Measurements from ENCODE around the gene ZNF74.

DNA sequence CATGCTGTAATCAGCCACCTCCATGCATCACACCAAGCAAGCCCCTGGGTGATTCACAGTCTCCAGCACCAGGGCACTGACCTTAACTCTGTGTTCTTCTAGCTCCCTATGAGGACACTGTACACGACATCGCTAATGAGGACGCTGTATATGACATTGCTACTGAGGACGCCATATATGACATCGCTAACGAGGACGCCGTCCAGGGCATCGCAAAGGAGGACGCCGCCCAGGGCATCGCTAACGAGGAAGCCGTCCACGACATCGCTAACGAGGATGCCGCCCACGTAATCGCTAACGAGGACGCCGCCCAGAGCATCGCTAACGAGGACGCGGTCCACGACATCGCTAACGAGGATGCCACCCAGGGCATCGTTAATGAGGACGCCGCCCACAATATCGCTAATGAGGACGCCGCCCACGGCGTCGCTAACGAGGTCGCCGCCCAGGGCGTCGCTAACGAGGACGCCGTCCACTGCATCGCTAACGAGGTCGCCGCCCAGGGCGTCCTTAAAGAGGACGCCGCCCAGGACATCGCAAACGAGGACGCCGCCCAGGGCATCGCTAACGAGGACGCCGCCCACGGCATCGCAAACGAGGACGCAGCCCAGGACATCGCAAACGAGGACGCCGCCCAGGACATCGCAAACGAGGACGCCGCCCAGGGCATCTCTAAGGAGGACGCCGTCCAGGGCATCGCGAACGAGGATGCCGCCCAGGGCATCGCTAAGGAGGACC lies 39.5 kb upstream of the ZNF74 start:
- TF ChIP-seq, protein P1, sequence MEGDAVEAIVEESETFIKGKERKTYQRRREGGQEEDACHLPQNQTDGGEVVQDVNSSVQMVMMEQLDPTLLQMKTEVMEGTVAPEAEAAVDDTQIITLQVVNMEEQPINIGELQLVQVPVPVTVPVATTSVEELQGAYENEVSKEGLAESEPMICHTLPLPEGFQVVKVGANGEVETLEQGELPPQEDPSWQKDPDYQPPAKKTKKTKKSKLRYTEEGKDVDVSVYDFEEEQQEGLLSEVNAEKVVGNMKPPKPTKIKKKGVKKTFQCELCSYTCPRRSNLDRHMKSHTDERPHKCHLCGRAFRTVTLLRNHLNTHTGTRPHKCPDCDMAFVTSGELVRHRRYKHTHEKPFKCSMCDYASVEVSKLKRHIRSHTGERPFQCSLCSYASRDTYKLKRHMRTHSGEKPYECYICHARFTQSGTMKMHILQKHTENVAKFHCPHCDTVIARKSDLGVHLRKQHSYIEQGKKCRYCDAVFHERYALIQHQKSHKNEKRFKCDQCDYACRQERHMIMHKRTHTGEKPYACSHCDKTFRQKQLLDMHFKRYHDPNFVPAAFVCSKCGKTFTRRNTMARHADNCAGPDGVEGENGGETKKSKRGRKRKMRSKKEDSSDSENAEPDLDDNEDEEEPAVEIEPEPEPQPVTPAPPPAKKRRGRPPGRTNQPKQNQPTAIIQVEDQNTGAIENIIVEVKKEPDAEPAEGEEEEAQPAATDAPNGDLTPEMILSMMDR (IDR thresholded peaks at IDR 0.05), result no peak
- TF ChIP-seq POLR2A (IDR thresholded peaks at IDR 0.05), result no peak

Data from sigmoid colon (tissue), 3 donors.